KMS-11 (cell line): ENCODE data around the gene RPP38.

Source experiments
- H2AFZ ChIP-seq: fragments of 200-600 bp; sonication (generic); 2 replicates; pipeline ENCODE4 v1.6.1; 2016; ENCODE audit warnings: antibody characterized with exemption, mixed run types, low read depth
- H3K27ac ChIP-seq: fragments of 200-600 bp; sonication (generic); 2 replicates; pipeline ENCODE4 v1.6.1; 2016; ENCODE audit warnings: mild to moderate bottlenecking, mixed run types
- H3K27me3 ChIP-seq: fragments of 200-600 bp; sonication (generic); 2 replicates; pipeline ENCODE4 v1.6.1; 2017; ENCODE audit warnings: mild to moderate bottlenecking, low read depth, mixed run types, moderate library complexity; ENCODE audit not compliant: insufficient read depth
- H3K36me3 ChIP-seq: fragments of 200-600 bp; sonication (generic); 2 replicates; pipeline ENCODE4 v1.6.1; 2017; ENCODE audit warnings: mild to moderate bottlenecking, mixed run types; ENCODE audit not compliant: insufficient read depth
- H3K4me1 ChIP-seq: fragments of 200-600 bp; sonication (generic); 2 replicates; pipeline ENCODE4 v1.6.1; 2016; ENCODE audit warnings: mild to moderate bottlenecking, low read depth, mixed run types; ENCODE audit not compliant: poor library complexity, severe bottlenecking
- H3K4me2 ChIP-seq: fragments of 200-600 bp; sonication (generic); 2 replicates; pipeline ENCODE4 v1.7.0; 2016; ENCODE audit warnings: mild to moderate bottlenecking, mixed run types
- H3K4me3 ChIP-seq: fragments of 200-600 bp; sonication (generic); IDR thresholded peaks from 2 replicates; pipeline ENCODE4 v1.6.1; 2017; ENCODE audit warnings: low read depth, low read length, mixed read lengths; ENCODE audit not compliant: insufficient read depth
- H3K79me2 ChIP-seq: fragments of 200-600 bp; sonication (generic); 2 replicates; pipeline ENCODE4 v1.6.1; 2016; ENCODE audit warnings: low read depth, mixed run types; ENCODE audit not compliant: insufficient read depth
- H3K9ac ChIP-seq: fragments of 200-600 bp; sonication (generic); 2 replicates; pipeline ENCODE4 v1.6.1; 2016; ENCODE audit warnings: mild to moderate bottlenecking, mixed run types
- H4K20me1 ChIP-seq: fragments of 200-600 bp; sonication (generic); 2 replicates; pipeline ENCODE4 v1.6.1; 2016; ENCODE audit warnings: mild to moderate bottlenecking, mixed run types; ENCODE audit not compliant: insufficient read depth
- TF ChIP-seq, protein P1 (sequence below): fragments of 200-600 bp; sonication (generic); conservative IDR thresholded peaks from 2 replicates; pipeline ENCODE4 v1.6.1; 2017; ENCODE audit warnings: low read depth, mild to moderate bottlenecking, antibody characterized with exemption, low read length, moderate library complexity, mixed read lengths

RPP38 gene

DNA sequence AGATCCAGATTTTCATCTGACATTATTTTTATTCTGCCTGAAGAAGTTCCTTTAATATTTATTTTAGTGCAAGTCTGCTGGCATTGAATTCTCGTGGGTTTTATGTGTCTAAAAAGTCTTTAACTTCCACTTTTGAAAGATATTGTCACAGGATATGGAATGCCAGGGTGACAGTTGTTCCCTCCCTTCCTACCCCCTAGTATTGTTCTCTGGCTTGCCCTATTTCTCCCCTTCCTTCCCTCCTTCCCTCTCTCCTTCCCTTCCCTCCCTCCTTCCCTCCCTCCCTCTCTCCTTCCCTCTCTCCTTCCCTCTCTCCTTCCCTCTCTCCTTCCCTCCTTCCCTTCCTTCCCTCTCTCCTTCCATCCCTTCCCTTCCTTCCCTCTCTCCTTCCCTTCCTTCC is 38.5 kb upstream of the RPP38 start:
- Histone ChIP-seq H3K27ac (no peak overlapping the region), H3K36me3 (no peaks in the 10 kb centered on the region), H3K4me2 (no peak overlapping the region), H2AFZ (no peak overlapping the region), H4K20me1 (no peaks in the 10 kb centered on the region), H3K79me2 (no peaks in the 10 kb centered on the region), H3K4me1 (no peaks in the 10 kb centered on the region), H3K4me3 (no peak overlapping the region), H3K9ac (no peak overlapping the region), H3K27me3 (no peaks in the 10 kb centered on the region)
- TF ChIP-seq, protein P1, sequence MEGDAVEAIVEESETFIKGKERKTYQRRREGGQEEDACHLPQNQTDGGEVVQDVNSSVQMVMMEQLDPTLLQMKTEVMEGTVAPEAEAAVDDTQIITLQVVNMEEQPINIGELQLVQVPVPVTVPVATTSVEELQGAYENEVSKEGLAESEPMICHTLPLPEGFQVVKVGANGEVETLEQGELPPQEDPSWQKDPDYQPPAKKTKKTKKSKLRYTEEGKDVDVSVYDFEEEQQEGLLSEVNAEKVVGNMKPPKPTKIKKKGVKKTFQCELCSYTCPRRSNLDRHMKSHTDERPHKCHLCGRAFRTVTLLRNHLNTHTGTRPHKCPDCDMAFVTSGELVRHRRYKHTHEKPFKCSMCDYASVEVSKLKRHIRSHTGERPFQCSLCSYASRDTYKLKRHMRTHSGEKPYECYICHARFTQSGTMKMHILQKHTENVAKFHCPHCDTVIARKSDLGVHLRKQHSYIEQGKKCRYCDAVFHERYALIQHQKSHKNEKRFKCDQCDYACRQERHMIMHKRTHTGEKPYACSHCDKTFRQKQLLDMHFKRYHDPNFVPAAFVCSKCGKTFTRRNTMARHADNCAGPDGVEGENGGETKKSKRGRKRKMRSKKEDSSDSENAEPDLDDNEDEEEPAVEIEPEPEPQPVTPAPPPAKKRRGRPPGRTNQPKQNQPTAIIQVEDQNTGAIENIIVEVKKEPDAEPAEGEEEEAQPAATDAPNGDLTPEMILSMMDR, result no peak

DNA sequence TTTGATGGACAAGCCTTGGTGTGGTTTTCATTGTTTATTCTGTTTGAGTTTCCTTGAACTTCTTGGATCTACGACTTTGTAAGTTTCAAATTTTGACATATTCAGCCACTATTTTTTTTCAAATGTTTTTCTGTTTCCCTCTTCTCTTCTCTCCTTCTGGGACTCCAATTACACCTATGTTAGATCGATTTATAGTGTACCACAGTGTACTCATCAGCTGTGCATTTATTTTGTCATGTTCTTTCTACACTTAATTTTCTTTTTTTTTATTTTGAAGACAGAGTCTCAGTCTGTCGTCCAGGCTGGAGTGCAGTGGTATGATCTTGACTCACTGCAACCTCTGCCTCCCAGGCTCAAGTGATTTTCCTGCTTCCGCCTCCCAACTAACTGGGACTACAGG is 37.2 kb upstream of the RPP38 start:
- no peak overlapping the region for H3K9ac ChIP-seq
- H3K4me2 ChIP-seq, result no peak overlapping the region
- TF ChIP-seq, protein P1, result no peak
- no peak overlapping the region for H3K4me3 ChIP-seq
- H3K4me1 ChIP-seq, result no peaks in the 10 kb centered on the region
- H3K27ac ChIP-seq, result no peak overlapping the region
- H3K36me3 ChIP-seq, result no peaks in the 10 kb centered on the region
- no peaks in the 10 kb centered on the region for H4K20me1 ChIP-seq
- H3K79me2 ChIP-seq, result no peaks in the 10 kb centered on the region
- no peaks in the 10 kb centered on the region for H3K27me3 ChIP-seq
- H2AFZ ChIP-seq, result no peak overlapping the region

DNA sequence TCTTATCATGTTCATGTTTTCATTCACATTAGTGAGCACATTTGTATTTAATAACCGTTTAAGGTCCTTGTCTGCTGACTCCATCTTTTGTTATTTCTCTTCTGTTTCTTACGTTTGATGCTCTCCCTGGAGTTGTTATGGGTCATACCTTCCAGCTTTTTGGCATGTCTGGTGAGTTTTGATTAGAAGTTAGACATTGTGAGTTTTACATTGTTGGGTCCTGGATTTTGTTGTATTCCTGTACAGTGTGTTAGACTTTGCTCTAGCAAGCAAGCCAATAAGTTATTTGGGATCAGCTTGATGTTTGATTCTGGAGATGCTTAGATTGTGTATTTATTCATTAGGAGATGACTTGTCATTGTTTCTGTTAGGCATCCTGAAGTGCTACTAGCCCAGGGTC is 36.5 kb upstream of the RPP38 start:
- Histone ChIP-seq H4K20me1 (no peaks in the 10 kb centered on the region), H3K9ac (no peak overlapping the region), H2AFZ (no peak overlapping the region), H3K4me1 (no peaks in the 10 kb centered on the region), H3K4me3 (no peak overlapping the region), H3K27me3 (no peaks in the 10 kb centered on the region), H3K27ac (no peak overlapping the region), H3K79me2 (no peaks in the 10 kb centered on the region), H3K4me2 (no peak overlapping the region), H3K36me3 (no peaks in the 10 kb centered on the region)
- TF ChIP-seq, protein P1, result no peak

DNA sequence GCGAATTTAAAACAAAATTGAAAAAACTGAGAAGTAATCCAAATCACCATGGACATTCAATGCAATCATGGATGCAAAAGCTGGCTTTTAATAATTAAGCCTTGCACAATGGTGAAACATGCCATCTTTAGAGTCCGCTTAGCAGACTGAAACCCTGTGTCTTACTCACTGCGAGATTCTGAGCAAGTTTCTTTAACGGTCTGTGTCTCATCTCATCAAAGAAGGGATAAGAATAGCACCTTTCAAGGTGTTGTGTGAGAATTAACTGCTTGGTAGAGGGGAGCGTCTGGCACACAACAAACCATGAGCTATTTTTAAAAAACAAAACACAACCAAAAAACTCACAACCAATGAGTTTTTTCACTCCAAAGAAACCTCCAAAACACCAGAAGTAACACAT is 30.0 kb upstream of the RPP38 start:
- Histone ChIP-seq H3K9ac (no peak overlapping the region), H3K4me1 (no peaks in the 10 kb centered on the region), H3K4me2 (no peak overlapping the region), H2AFZ (no peak overlapping the region), H4K20me1 (no peaks in the 10 kb centered on the region), H3K27me3 (no peaks in the 10 kb centered on the region), H3K79me2 (no peaks in the 10 kb centered on the region), H3K36me3 (no peaks in the 10 kb centered on the region), H3K4me3 (no peak overlapping the region), H3K27ac (no peak overlapping the region)
- TF ChIP-seq, protein P1, result no peak

DNA sequence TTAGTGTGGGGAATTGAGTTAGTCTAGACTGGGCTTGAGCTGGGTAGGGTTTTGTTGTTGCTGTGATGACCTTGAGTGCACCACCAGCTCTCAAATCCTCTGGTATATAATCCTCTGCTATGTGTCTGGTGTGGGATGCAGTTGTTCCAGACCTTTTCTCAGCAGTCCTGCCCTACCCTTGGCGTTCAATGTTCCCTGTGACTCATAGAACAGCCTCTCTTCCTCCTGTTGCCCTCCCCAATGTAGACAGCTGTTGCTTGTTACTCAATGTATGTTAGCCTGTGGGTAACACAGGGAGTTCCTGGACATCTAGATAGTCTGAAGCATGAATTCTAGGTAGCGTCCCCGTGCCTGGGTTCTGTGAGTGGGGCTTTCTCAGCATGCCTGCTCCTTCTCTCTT is 28.4 kb upstream of the RPP38 start:
- Histone ChIP-seq H2AFZ (no peak overlapping the region), H3K79me2 (no peaks in the 10 kb centered on the region), H3K27ac (no peak overlapping the region), H3K27me3 (no peaks in the 10 kb centered on the region), H3K9ac (no peak overlapping the region), H3K36me3 (no peaks in the 10 kb centered on the region), H3K4me3 (no peak overlapping the region), H3K4me2 (no peak overlapping the region), H4K20me1 (no peaks in the 10 kb centered on the region), H3K4me1 (no peaks in the 10 kb centered on the region)
- TF ChIP-seq, protein P1, result no peak
